A549 treated with CORT108297 at 1 μM for 4 hours (cell line): Measurements from ENCODE around the gene TMEM170B. TPM values are rescaled to one million over a fixed set of nuclear protein-coding genes. Genes with fewer than 3 reads are reported as not detected.

ENCODE experiments used
- total RNA-seq: library from RNA; stranded (reverse); fragments of 200-300 nt; extraction: Qiagen RNA extraction; gene quantifications from 5 replicates; pipeline ENCODE4 v1.2.3, GENCODE V29; 2022

TMEM170B gene
- total RNA-seq: 0.60 to 0.95 TPM (median 0.90 TPM) in 5 replicates

GRCh38 chr6:11537229-11538051 lies at the start of gene TMEM170B:
TMEM170B (plus strand) TSS chr6:11537749; CDS start chr6:11538278, 529 bp downstream.

Other genes with a start within 250 kb of the TMEM170B start
- gene ADTRP, start 241.1 kb downstream of the TMEM170B start, total RNA-seq: 0.27 to 0.53 TPM (median 0.36 TPM) in 5 replicates